ENCODE data around the gene MAPK11.
A peak's percentile ranks its signal among the peaks of the same experiment; 100 is the strongest.

The MAPK11 gene

GRCh38 chr22:50250555-50251476 is 19.4 kb downstream of the MAPK11 start, which contains the start of gene HDAC10:
TSS of gene HDAC10 (minus strand) at chr22:50251265. CDS start at chr22:50251032, 233 bp downstream.
- CTCF ChIA-PET, result interaction anchor here (0.6 to 2.0 kb wide), 3 partner anchors 13 to 56 kb away, joined by 3 to 6 read pairs (median 3); partner anchors contain the start of gene PLXNB2
- no peak for TF ChIP-seq FOXK2 (IDR thresholded peaks at IDR 0.05)
- peak; percentile 40; the same call in 1 of the 2 replicates for TF ChIP-seq L3MBTL2 (conservative IDR thresholded peaks at IDR 0.05)
- POLR2A ChIA-PET, result interaction anchor here (0.6 to 1.9 kb wide), 9 partner anchors 8 to 482 kb away, joined by 3 to 13 read pairs (median 4); partner anchors contain the start of genes LMF2, MAPK12, NCAPH2 and SCO2
- peak; percentile 75 for DNase-seq (ENCODE audit: extremely low spot score)

- POLR2A ChIA-PET, result interaction anchor here (0.6 to 1.9 kb wide), 2 partner anchors 11 to 481 kb away, joined by 3 to 13 read pairs; partner anchors contain the start of gene MAPK12
- DNase-seq (ENCODE audit: extremely low spot score), result no peak
- CTCF ChIA-PET, result interaction anchor here (1.3 kb wide), 1 partner anchor 14 kb away, joined by 3 read pairs; no protein-coding TSS in a partner anchor
- TF ChIP-seq HDGF (IDR thresholded peaks at IDR 0.05; ENCODE audit: borderline replicate concordance) (no peak), BHLHE40 (IDR thresholded peaks at IDR 0.05; ENCODE audit: borderline replicate concordance) (no peak), L3MBTL2 (conservative IDR thresholded peaks at IDR 0.05) (no peak), CTBP1 (IDR thresholded peaks at IDR 0.05; ENCODE audit: borderline replicate concordance) (no peak), FOXA1 (IDR thresholded peaks at IDR 0.05) (no peak), FOXM1 (IDR thresholded peaks at IDR 0.05; ENCODE audit: borderline replicate concordance) (no peak), SUZ12 (IDR thresholded peaks at IDR 0.05) (no peak), SP1 (IDR thresholded peaks at IDR 0.05) (no peak), FOXK2 (IDR thresholded peaks at IDR 0.05) (no peak)
Observed at GRCh38 chr22:50250249-50250554, 20.0 kb downstream of the MAPK11 start.

GRCh38 chr22:50249341-50250248 is 20.6 kb downstream of the MAPK11 start:
- CTCF ChIA-PET, result no interaction called here
- TF ChIP-seq L3MBTL2 (conservative IDR thresholded peaks at IDR 0.05) (no peak), HDGF (IDR thresholded peaks at IDR 0.05; ENCODE audit: borderline replicate concordance) (no peak), BHLHE40 (IDR thresholded peaks at IDR 0.05; ENCODE audit: borderline replicate concordance) (no peak), PKNOX1 (IDR thresholded peaks at IDR 0.05) (no peak), LEF1 (IDR thresholded peaks at IDR 0.05; ENCODE audit: borderline replicate concordance) (no peak), ELF4 (IDR thresholded peaks at IDR 0.05) (no peak), FOXA1 (IDR thresholded peaks at IDR 0.05) (no peak), ARNT (IDR thresholded peaks at IDR 0.05) (no peak), FOXM1 (IDR thresholded peaks at IDR 0.05; ENCODE audit: borderline replicate concordance) (no peak), SP1 (IDR thresholded peaks at IDR 0.05) (no peak), NFRKB (IDR thresholded peaks at IDR 0.05) (no peak), ZNF384 (IDR thresholded peaks at IDR 0.05) (no peak), SUZ12 (IDR thresholded peaks at IDR 0.05) (no peak), FOXK2 (IDR thresholded peaks at IDR 0.05) (no peak), CTBP1 (IDR thresholded peaks at IDR 0.05; ENCODE audit: borderline replicate concordance) (no peak), TARDBP (IDR thresholded peaks at IDR 0.05) (no peak)
- POLR2A ChIA-PET, result interaction anchor here (1.5 kb wide), 1 partner anchor 18 kb away, joined by 4 read pairs; no protein-coding TSS in a partner anchor
- DNase-seq (ENCODE audit: extremely low spot score), result no peak

- no peak for DNase-seq (ENCODE audit: extremely low spot score)
- ChIA-PET CTCF (no interaction called here), POLR2A (interaction anchor here (1.5 kb wide), 1 partner anchor 19 kb away, joined by 4 read pairs; no protein-coding TSS in a partner anchor)
- TF ChIP-seq ZNF384 (IDR thresholded peaks at IDR 0.05) (no peak), BHLHE40 (IDR thresholded peaks at IDR 0.05; ENCODE audit: borderline replicate concordance) (no peak), NFRKB (IDR thresholded peaks at IDR 0.05) (no peak), ARNT (IDR thresholded peaks at IDR 0.05) (no peak), TARDBP (IDR thresholded peaks at IDR 0.05) (no peak), FOXK2 (IDR thresholded peaks at IDR 0.05) (no peak), L3MBTL2 (conservative IDR thresholded peaks at IDR 0.05) (no peak), PKNOX1 (IDR thresholded peaks at IDR 0.05) (no peak), FOXM1 (IDR thresholded peaks at IDR 0.05; ENCODE audit: borderline replicate concordance) (no peak), ELF4 (IDR thresholded peaks at IDR 0.05) (no peak), SP1 (IDR thresholded peaks at IDR 0.05) (no peak), SUZ12 (IDR thresholded peaks at IDR 0.05) (no peak), LEF1 (IDR thresholded peaks at IDR 0.05; ENCODE audit: borderline replicate concordance) (no peak), CTBP1 (IDR thresholded peaks at IDR 0.05; ENCODE audit: borderline replicate concordance) (no peak)
Observed at GRCh38 chr22:50248196-50249081, 21.7 kb downstream of the MAPK11 start.

GRCh38 chr22:50247748-50248147 is 22.4 kb downstream of the MAPK11 start:
- DNase-seq (ENCODE audit: extremely low spot score), result no peak
- no peak for TF ChIP-seq SUZ12 (IDR thresholded peaks at IDR 0.05)
- ChIA-PET CTCF (no interaction called here), POLR2A (interaction anchor here (1.5 kb wide), 1 partner anchor 20 kb away, joined by 4 read pairs; no protein-coding TSS in a partner anchor)

All from HEK293T (cell line).